ENCODE results near the gene BLMH. TPM values are rescaled to one million over a fixed set of nuclear protein-coding genes. Genes with fewer than 3 reads are reported as not detected.

BLMH gene
- total RNA-seq, 1 experiment from 2014 or later: 59.0 TPM

DNA sequence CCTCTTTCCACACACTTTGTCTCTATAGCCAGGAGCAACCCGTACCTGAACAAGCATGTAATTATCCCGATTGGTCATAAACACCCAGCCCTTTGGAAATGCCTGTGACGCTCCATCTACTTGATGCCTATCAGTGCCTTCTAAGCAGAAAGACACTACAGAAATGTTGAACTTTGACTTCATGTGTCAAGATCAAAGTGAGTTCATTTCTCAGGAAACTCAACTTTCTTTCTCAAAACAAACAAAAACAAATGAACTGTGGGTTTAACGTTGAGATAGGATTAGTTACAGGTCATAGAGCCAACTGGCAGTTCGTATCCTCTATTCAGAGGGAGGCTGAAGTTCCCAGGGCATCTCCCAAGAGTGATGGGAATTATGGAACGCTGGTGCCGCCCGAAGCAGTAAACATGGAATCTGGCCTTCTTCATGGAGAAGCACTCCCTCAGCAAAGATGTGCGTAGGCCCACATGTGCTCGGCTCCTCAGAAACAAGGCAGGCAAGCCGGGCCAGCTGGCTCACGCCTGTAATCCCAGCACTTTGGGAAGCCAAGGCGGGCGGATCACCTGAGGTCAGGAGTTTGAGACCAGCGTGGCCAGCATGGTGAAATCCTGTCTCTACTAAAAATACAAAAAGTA is 65.7 kb downstream of the BLMH start:
- DNase-seq (ENCODE audit: low read depth, low spot score): no peak
- no peak for ATAC-seq
- no peak for TF ChIP-seq REST (IDR thresholded peaks at IDR 0.05; ENCODE audit: insufficient read depth in 1 of 2, low read depth in 2 of 2, low read length in 1 of 2)
- TF ChIP-seq TCF7L2 (IDR thresholded peaks at IDR 0.05; ENCODE audit: low read depth, low read length): no peak
- no peak for TF ChIP-seq POLR2AphosphoS5 (IDR thresholded peaks at IDR 0.05; ENCODE audit: low read depth, low read length)
- no peak for TF ChIP-seq SIN3A (IDR thresholded peaks at IDR 0.05; ENCODE audit: borderline replicate concordance, insufficient read depth, low read depth, low read length)
- TF ChIP-seq CTCF (IDR thresholded peaks at IDR 0.05): no peak
- Histone ChIP-seq H3K27ac (ENCODE audit: low read length) (no peak overlapping the region), H3K27me3 (ENCODE audit: control insufficient read depth, insufficient read depth, low read length) (peaks cover 2% of the 10 kb centered on the region; the same call in 1 of the 2 replicates), H3K9me3 (ENCODE audit: control insufficient read depth, insufficient read depth, low read depth, low read length) (no peaks in the 10 kb centered on the region), H3K36me3 (ENCODE audit: control insufficient read depth, insufficient read depth, low read length) (no peaks in the 10 kb centered on the region), H3K4me3 (ENCODE audit: low read depth in 2 of 2, low read length in 2 of 2) (no peak overlapping the region), H3K4me1 (ENCODE audit: control insufficient read depth, insufficient read depth, low read length) (no peaks in the 10 kb centered on the region)
- ChIA-PET POLR2A (no interaction called here), CTCF (no interaction called here)
- in situ Hi-C loops (cut with HindIII; ENCODE audit: low pct_unique_long_range_greater_than_20kb, low sequenced_read_pairs) (no loop called here), intact Hi-C loops (cut with micrococcal nuclease; ENCODE audit: unreplicated experiment) (no loop called here)
- BruUV-seq (replicated peaks): no TSS peak

- BruUV-seq (replicated peaks): no TSS peak
- CTCF ChIA-PET: no interaction called here
- TF ChIP-seq SIN3A (IDR thresholded peaks at IDR 0.05; ENCODE audit: borderline replicate concordance, insufficient read depth, low read depth, low read length) (no peak), REST (IDR thresholded peaks at IDR 0.05; ENCODE audit: insufficient read depth in 1 of 2, low read depth in 2 of 2, low read length in 1 of 2) (no peak), CTCF (IDR thresholded peaks at IDR 0.05) (no peak), POLR2AphosphoS5 (IDR thresholded peaks at IDR 0.05; ENCODE audit: low read depth, low read length) (no peak), TCF7L2 (IDR thresholded peaks at IDR 0.05; ENCODE audit: low read depth, low read length) (no peak)
- no peak for DNase-seq (ENCODE audit: low read depth, low spot score)
- POLR2A ChIA-PET: interaction anchor here (0.6 kb wide), 1 partner anchor 12 kb away, joined by 4 read pairs; no protein-coding TSS in a partner anchor
- Histone ChIP-seq H3K4me3 (ENCODE audit: low read depth in 2 of 2, low read length in 2 of 2) (no peak overlapping the region), H3K27me3 (ENCODE audit: control insufficient read depth, insufficient read depth, low read length) (peaks cover under 1% of the 10 kb centered on the region; the same call in 1 of the 2 replicates), H3K27ac (ENCODE audit: low read length) (no peak overlapping the region), H3K36me3 (ENCODE audit: control insufficient read depth, insufficient read depth, low read length) (no peaks in the 10 kb centered on the region), H3K4me1 (ENCODE audit: control insufficient read depth, insufficient read depth, low read length) (no peaks in the 10 kb centered on the region), H3K9me3 (ENCODE audit: control insufficient read depth, insufficient read depth, low read depth, low read length) (no peaks in the 10 kb centered on the region)
- intact Hi-C loops (cut with micrococcal nuclease; ENCODE audit: unreplicated experiment): no loop called here
- in situ Hi-C loops (cut with HindIII; ENCODE audit: low pct_unique_long_range_greater_than_20kb, low sequenced_read_pairs): no loop called here
- no peak for ATAC-seq
Observed at GRCh38 chr17:30225112-30225511, 66.6 kb downstream of the BLMH start.

Measured in Panc1 (cell line).